SK-N-SH (cell line): ENCODE data around the gene LBHD1. TPM values are rescaled to one million over a fixed set of nuclear protein-coding genes. Genes with fewer than 3 reads are reported as not detected.

ENCODE experiments used
- CTCF ChIA-PET: fragments of 300-600, 350-600 bp; formaldehyde crosslinking; extraction: SDS; loops from one replicate; lab custom pipeline; 2021; lab: Yijun Ruan, JAX
- POLR2A ChIA-PET: fragments of 350-600 bp; sonication (Branson Sonifier 250); formaldehyde crosslinking; extraction: SDS; loops from one replicate; lab custom pipeline; 2020; ENCODE audit warnings: antibody characterized with exemption, inconsistent platforms; lab: Yijun Ruan, JAX
- DNase-seq: peaks from one replicate; pipeline ENCODE4 v3.0.0; 2012
- H2AFZ ChIP-seq: fragments of 200-600 bp; sonication (generic); 2 replicates; pipeline ENCODE4 v1.8.1; 2016; ENCODE audit warnings: antibody characterized with exemption, mild to moderate bottlenecking, low read depth
- H3F3A ChIP-seq: fragments of 200-600 bp; sonication (generic); replicated peaks from 2 replicates; pipeline ENCODE3; 2016; ENCODE audit warnings: antibody characterized with exemption, mild to moderate bottlenecking; ENCODE audit not compliant: insufficient read depth
- H3K27ac ChIP-seq, 2 experiments: fragments of 200-500 bp in 1 of 2; fragments of 200-600 bp in 1 of 2; sonication (Bioruptor generic) in 1 of 2; sonication (generic), shearing (Covaris generic) in 1 of 2; 2 replicates each; pipeline versions ENCODE4 v1.5.1 to v1.6.1; 2014 to 2016; ENCODE audit warnings: low read depth in 2 of 2, inconsistent platforms in 1 of 2, low read length in 1 of 2, mild to moderate bottlenecking in 1 of 2, mixed read lengths in 1 of 2
- H3K27me3 ChIP-seq: fragments of 200-600 bp; sonication (generic), shearing (Covaris generic); 2 replicates; pipeline ENCODE4 v1.6.1; 2016; ENCODE audit warnings: mixed run types; ENCODE audit not compliant: insufficient read depth
- H3K36me3 ChIP-seq, 2 experiments: fragments of 200-500 bp in 1 of 2; fragments of 200-600 bp in 1 of 2; sonication (Bioruptor generic) in 1 of 2; sonication (generic) in 1 of 2; replicated peaks in 1 of 2; 2 replicates each; pipeline versions ENCODE3 to v1.5.1; 2014 to 2016; ENCODE audit warnings: low read length in 1 of 2, mild to moderate bottlenecking in 1 of 2; ENCODE audit not compliant: insufficient read depth in 2 of 2, control insufficient read depth in 1 of 2
- H3K4me1 ChIP-seq, 2 experiments: fragments of 200-500 bp in 1 of 2; fragments of 200-600 bp in 1 of 2; sonication (Bioruptor generic) in 1 of 2; sonication (generic), shearing (Covaris generic) in 1 of 2; 2 replicates each; pipeline versions ENCODE4 v1.5.1 to v1.6.1; 2014 to 2016; ENCODE audit warnings: low read depth in 1 of 2, low read length in 1 of 2, mixed run types in 1 of 2; ENCODE audit not compliant: insufficient read depth in 2 of 2, control insufficient read depth in 1 of 2
- H3K4me2 ChIP-seq: fragments of 200-600 bp; sonication (generic), shearing (Covaris generic); 2 replicates; pipeline ENCODE4 v1.6.1; 2017; ENCODE audit warnings: mixed run types
- H3K4me3 ChIP-seq, 2 experiments: fragments of 200-500 bp in 1 of 2; fragments of 200-600 bp in 1 of 2; sonication (Bioruptor generic) in 1 of 2; sonication (generic), shearing (Covaris generic) in 1 of 2; 2 replicates each; pipeline versions ENCODE4 v1.5.1 to v1.8.1; 2014 to 2016; ENCODE audit warnings: low read depth in 2 of 2, inconsistent platforms in 1 of 2, low read length in 1 of 2, mild to moderate bottlenecking in 1 of 2, mixed read lengths in 1 of 2, moderate library complexity in 1 of 2
- H3K79me2 ChIP-seq: fragments of 200-600 bp; sonication (generic); 2 replicates; pipeline ENCODE4 v1.8.1; 2017; ENCODE audit warnings: mild to moderate bottlenecking; ENCODE audit not compliant: insufficient read depth
- H3K9ac ChIP-seq: fragments of 200-600 bp; sonication (generic); 2 replicates; pipeline ENCODE4 v1.6.1; 2017; ENCODE audit warnings: mixed run types
- H3K9me2 ChIP-seq: fragments of 200-600 bp; sonication (generic); 2 replicates; pipeline ENCODE4 v1.6.1; 2017; ENCODE audit warnings: mixed run types
- H3K9me3 ChIP-seq: fragments of 200-600 bp; sonication (generic); 2 replicates; pipeline ENCODE4 v1.6.1; 2017; ENCODE audit warnings: mixed run types, mild to moderate bottlenecking, moderate library complexity
- H4K20me1 ChIP-seq: fragments of 200-600 bp; sonication (generic); 2 replicates; pipeline ENCODE4 v1.6.1; 2017; ENCODE audit warnings: mild to moderate bottlenecking, mixed run types; ENCODE audit not compliant: insufficient read depth
- ELF1 ChIP-seq: IDR thresholded peaks from 2 replicates; pipeline ENCODE4 v1.4.0; 2012
- EP300 ChIP-seq, 2 experiments: IDR thresholded peaks; 2 replicates each; pipeline versions ENCODE4 v1.4.0 to v1.6.1; 2012; ENCODE audit warnings: borderline replicate concordance in 1 of 2, low read depth in 1 of 2, low read length in 1 of 2
- EZH2phosphoT487 ChIP-seq: fragments of 200-600 bp; sonication (generic); IDR thresholded peaks from 2 replicates; pipeline ENCODE4 v1.6.1; 2017; ENCODE audit warnings: low read depth, mixed run types, mild to moderate bottlenecking, antibody characterized with exemption, moderate library complexity, borderline replicate concordance
- FOXJ3 ChIP-seq: sonication (generic); formaldehyde crosslinking; IDR thresholded peaks from 2 replicates; pipeline ENCODE4 v1.5.1; 2020; ENCODE audit warnings: mild to moderate bottlenecking, missing genetic modification reagents
- FOXM1 ChIP-seq: IDR thresholded peaks from 2 replicates; pipeline ENCODE4 v1.4.0; 2012; ENCODE audit warnings: low read depth, mild to moderate bottlenecking
- GABPA ChIP-seq: IDR thresholded peaks from 2 replicates; pipeline ENCODE4 v1.4.0; 2012; ENCODE audit warnings: low read depth, mild to moderate bottlenecking
- MXI1 ChIP-seq: IDR thresholded peaks from 2 replicates; pipeline ENCODE4 v1.6.1; 2012; ENCODE audit warnings: mild to moderate bottlenecking, low read depth, low read length, improper control_type of control experiment
- POLR2AphosphoS5 ChIP-seq: IDR thresholded peaks from 2 replicates; pipeline ENCODE4 v1.6.1; 2012; ENCODE audit warnings: low read depth, low read length
- RCOR1 ChIP-seq: fragments of 150-350 bp; IDR thresholded peaks from 2 replicates; pipeline ENCODE4 v1.6.1; 2017; ENCODE audit warnings: antibody characterized with exemption, low read length
- RXRA ChIP-seq: IDR thresholded peaks from 2 replicates; pipeline ENCODE4 v1.4.0; 2012; ENCODE audit warnings: low read depth, mild to moderate bottlenecking, borderline replicate concordance
- SIN3A ChIP-seq: IDR thresholded peaks from 2 replicates; pipeline ENCODE4 v1.6.1; 2012; ENCODE audit warnings: low read depth, mild to moderate bottlenecking, low read length, moderate library complexity, borderline replicate concordance
- TAF1 ChIP-seq: IDR thresholded peaks from 2 replicates; pipeline ENCODE4 v1.6.1; 2012; ENCODE audit warnings: low read depth, mild to moderate bottlenecking, low read length, moderate library complexity, borderline replicate concordance
- TCF12 ChIP-seq: IDR thresholded peaks from 2 replicates; pipeline ENCODE4 v1.4.0; 2012
- WGBS: methylation state at CpG from one replicate; pipeline ENCODE4 v1.1.6; 2017; ENCODE audit warnings: low lambda C conversion rate; 5-methylcytosine and 5-hydroxymethylcytosine counted together
- polyA plus RNA-seq, 3 experiments: library from polyadenylated mRNA; depleted of rRNA; stranded (reverse); fragments of >200 nt; gene quantifications; 2 replicates each; pipeline ENCODE4 v1.2.3, GENCODE V29; 2012
- TF ChIP-seq, protein P1 (sequence below): IDR thresholded peaks from 2 replicates; pipeline ENCODE4 v1.4.0; 2012; ENCODE audit warnings: low read depth, borderline replicate concordance

The LBHD1 gene
- polyA plus RNA-seq, 1 of the 3 experiments (the other 2 are of a cell fraction), result 9.7 TPM

DNA sequence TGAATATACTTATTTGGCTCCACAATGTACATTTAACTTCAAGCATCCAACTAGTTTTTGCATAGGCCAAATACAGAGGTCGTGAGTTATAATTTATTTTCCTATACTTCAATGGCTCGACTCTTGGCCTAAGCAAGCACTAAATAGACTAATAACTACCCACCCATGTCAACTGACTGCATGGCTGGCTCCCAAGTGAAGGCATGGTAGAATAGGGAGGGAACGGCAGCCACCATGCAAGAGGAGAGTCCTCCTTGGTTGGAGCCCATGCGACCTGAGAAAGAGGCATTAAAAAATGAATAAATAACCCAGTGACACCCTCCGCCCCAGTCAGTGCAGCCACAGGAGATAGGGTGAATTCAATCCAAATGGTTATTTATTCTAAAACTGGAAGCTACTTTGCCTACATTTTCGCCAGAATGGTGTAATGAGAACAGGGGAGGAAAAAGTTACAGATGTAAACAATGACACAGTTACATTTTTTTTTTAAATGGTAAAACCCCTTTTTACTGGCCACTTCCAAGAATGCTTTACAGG, 40.3 kb upstream of the LBHD1 start:
- no peak overlapping the region for H3K4me2 ChIP-seq
- ChIA-PET POLR2A (no interaction called here), CTCF (interaction anchor here (1.5 kb wide), 1 partner anchor 57 kb away, joined by 4 read pairs; no protein-coding TSS in a partner anchor)
- 92% methylated on average over 6 of the region's 6 CpGs for WGBS
- peaks cover 68% of the 10 kb centered on the region for H3F3A ChIP-seq
- H4K20me1 ChIP-seq, result no peaks in the 10 kb centered on the region
- no peak for DNase-seq
- TF ChIP-seq TAF1, result no peak
- TF ChIP-seq TCF12, result no peak
- TF ChIP-seq, protein P1, sequence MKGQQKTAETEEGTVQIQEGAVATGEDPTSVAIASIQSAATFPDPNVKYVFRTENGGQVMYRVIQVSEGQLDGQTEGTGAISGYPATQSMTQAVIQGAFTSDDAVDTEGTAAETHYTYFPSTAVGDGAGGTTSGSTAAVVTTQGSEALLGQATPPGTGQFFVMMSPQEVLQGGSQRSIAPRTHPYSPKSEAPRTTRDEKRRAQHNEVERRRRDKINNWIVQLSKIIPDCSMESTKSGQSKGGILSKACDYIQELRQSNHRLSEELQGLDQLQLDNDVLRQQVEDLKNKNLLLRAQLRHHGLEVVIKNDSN, result no peak
- no peak for TF ChIP-seq SIN3A
- no peak for TF ChIP-seq POLR2AphosphoS5
- TF ChIP-seq ELF1, result no peak
- no peak for TF ChIP-seq RCOR1
- TF ChIP-seq FOXM1, result no peak
- TF ChIP-seq RXRA, result no peak
- no peak for TF ChIP-seq MXI1
- TF ChIP-seq EP300 (IDR thresholded peaks at IDR 0.05; ENCODE audit: borderline replicate concordance in 1 of 2, low read depth in 1 of 2, low read length in 1 of 2), result no peak
- peaks cover 24% of the 10 kb centered on the region for H3K79me2 ChIP-seq
- H3K9me3 ChIP-seq, result no peaks in the 10 kb centered on the region
- H3K27me3 ChIP-seq, result no peaks in the 10 kb centered on the region
- H3K36me3 ChIP-seq, result peaks cover 59 to 68% of the 10 kb centered on the region in 2 experiments
- H3K4me3 ChIP-seq, result no peak overlapping the region
- peaks cover 15 to 26% of the 10 kb centered on the region in 2 experiments; a peak in 3 of 4 replicates for H3K4me1 ChIP-seq
- no peak overlapping the region for H3K9ac ChIP-seq
- no peaks in the 10 kb centered on the region for H3K9me2 ChIP-seq
- no peak overlapping the region for H3K27ac ChIP-seq
- no peak overlapping the region for H2AFZ ChIP-seq

GRCh38 chr11:62710001-62710345, 37.9 kb upstream of the LBHD1 start:
- no peaks in the 10 kb centered on the region for H3K27me3 ChIP-seq
- CTCF ChIA-PET, result interaction anchor here (0.6 to 1.5 kb wide), 3 partner anchors 16 to 91 kb away, joined by 3 to 5 read pairs (median 3); no protein-coding TSS in a partner anchor

More at GRCh38 chr11:62710001-62710345, 37.9 kb upstream of the LBHD1 start:
- Histone ChIP-seq H3F3A (peaks cover 54% of the 10 kb centered on the region), H3K27ac (peak overlapping the region; percentile 85 to 94), H3K4me2 (peak overlapping the region; percentile 81), H3K79me2 (peaks cover 9% of the 10 kb centered on the region; the same call in 1 of the 2 replicates), H3K9me2 (no peaks in the 10 kb centered on the region), H3K9ac (peak overlapping the region; percentile 70)
- POLR2A ChIA-PET, result interaction anchor here (1.5 to 4.0 kb wide), 4 partner anchors 16 to 118 kb away, joined by 5 to 24 read pairs (median 10); partner anchors contain the start of genes C11orf98, CSKMT, HNRNPUL2 and LBHD1
- WGBS, result 92% methylated on average over 7 of the region's 7 CpGs
- TF ChIP-seq GABPA (no peak), RXRA (no peak), SIN3A (no peak), EZH2phosphoT487 (no peak), FOXJ3 (no peak)
- TF ChIP-seq, all 33 proteins: peak for 0
- peaks cover 40 to 45% of the 10 kb centered on the region in 2 experiments for H3K36me3 ChIP-seq
- H3K9me3 ChIP-seq, result no peaks in the 10 kb centered on the region
- DNase-seq, result no peak
- peak overlapping the region; percentile 93 for H2AFZ ChIP-seq
- peak overlapping the region; percentile 35 to 38; a peak in 3 of 4 replicates for H3K4me3 ChIP-seq
- H3K4me1 ChIP-seq, result peaks cover 19 to 44% of the 10 kb centered on the region in 2 experiments; a peak in 3 of 4 replicates
- H4K20me1 ChIP-seq, result no peaks in the 10 kb centered on the region
